Measurements from ENCODE around the gene CAMTA2.
"Not testable (repeated sequence)": the region's sequence is repeated elsewhere in the genome, so short reads cannot be mapped to it uniquely, and the experiment has no call there.

Gene CAMTA2, protein sequence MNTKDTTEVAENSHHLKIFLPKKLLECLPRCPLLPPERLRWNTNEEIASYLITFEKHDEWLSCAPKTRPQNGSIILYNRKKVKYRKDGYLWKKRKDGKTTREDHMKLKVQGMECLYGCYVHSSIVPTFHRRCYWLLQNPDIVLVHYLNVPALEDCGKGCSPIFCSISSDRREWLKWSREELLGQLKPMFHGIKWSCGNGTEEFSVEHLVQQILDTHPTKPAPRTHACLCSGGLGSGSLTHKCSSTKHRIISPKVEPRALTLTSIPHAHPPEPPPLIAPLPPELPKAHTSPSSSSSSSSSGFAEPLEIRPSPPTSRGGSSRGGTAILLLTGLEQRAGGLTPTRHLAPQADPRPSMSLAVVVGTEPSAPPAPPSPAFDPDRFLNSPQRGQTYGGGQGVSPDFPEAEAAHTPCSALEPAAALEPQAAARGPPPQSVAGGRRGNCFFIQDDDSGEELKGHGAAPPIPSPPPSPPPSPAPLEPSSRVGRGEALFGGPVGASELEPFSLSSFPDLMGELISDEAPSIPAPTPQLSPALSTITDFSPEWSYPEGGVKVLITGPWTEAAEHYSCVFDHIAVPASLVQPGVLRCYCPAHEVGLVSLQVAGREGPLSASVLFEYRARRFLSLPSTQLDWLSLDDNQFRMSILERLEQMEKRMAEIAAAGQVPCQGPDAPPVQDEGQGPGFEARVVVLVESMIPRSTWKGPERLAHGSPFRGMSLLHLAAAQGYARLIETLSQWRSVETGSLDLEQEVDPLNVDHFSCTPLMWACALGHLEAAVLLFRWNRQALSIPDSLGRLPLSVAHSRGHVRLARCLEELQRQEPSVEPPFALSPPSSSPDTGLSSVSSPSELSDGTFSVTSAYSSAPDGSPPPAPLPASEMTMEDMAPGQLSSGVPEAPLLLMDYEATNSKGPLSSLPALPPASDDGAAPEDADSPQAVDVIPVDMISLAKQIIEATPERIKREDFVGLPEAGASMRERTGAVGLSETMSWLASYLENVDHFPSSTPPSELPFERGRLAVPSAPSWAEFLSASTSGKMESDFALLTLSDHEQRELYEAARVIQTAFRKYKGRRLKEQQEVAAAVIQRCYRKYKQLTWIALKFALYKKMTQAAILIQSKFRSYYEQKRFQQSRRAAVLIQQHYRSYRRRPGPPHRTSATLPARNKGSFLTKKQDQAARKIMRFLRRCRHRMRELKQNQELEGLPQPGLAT

DNA sequence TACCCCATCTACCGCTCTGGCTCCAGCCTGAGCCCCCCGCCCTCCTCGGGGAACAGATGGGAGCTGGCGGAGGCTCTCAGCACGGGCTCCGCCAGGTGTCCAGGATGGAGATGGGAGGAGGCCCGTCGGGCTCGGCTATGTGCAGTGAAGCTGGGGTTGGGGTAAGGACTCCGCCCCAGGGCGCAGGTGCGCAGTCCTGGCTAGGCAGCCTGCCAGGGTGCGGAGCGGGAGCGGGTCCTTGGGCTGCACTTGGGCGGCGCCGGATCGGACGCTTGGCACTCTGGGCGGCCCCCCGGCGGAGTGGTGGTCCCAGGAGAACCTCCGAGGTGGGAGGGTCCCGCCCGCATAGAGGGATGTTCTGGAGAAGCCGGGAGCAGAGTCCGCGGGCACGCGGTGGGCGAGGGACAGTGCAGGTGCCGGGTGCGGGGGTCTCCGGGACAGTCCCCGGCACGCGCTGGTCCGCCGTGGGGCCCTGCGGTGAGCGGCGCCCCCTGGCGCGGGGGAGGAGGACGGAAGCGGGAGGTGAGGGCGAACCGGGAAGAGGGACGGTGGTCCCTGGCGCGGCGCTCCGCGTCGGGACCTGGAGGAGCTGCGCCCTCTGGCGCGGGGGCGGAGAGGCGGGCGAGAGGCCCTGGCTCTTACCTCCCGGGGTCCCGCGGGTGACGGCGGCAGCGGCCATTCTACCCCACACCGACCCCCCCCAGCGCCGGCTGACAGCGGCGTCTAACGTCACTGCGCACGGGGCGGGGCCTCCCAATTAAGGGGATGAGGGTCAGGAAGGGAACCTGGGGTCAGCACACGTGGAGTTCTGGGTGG is at the start of gene CAMTA2:
Gene CAMTA2, minus strand, starts transcription at position 725 of the 816 bp plus-strand sequence. CDS start 1,453 bp downstream, outside the sequence.
- peak; percentile 65 to 76 for DNase-seq

DNA sequence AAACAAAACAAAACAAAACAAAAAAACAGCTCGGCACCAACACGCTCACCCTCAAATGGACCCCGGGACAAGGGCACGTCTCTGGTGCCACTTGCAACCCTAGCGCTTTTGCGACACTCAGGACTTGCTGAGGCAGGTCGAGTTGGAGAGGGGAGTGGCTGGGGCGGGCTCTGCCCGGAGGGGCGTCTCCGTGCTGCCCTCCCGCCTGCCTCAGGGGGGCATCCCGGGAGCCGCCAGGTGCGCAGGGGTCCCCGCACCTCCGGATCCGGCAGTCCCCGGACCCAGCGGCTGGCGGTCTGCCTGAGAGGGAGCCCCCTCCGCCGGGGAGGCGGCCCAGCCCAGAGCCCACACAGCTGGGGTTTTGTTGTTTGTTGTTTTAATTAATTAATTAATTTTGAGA is 47.8 kb upstream of the CAMTA2 start, which contains the start of gene SLC52A1:
Gene SLC52A1, minus strand, starts transcription at position 112 of the 400 bp plus-strand sequence. CDS start 820 bp downstream, outside the sequence.
- no peak for DNase-seq

DNA sequence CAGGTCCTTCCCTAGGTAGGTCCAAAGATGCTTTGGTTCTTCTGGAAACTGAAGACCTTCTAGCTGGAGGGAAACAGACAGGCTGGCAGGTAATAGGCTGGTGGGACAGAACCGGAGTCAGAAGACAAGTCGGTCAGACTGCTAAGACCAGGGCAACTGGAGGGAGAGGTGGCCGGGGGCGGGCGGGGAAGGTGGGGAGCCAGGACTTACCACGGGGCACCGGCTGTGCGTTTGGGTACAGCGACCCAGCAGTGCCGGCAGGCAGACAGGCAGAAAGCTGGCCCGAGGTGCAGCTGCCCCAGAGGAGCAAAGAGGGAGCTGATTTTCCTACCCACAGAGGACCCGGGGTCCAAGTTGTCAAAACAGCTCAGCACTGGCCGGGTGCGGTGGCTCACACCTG is 47.2 kb upstream of the CAMTA2 start:
- no peak for DNase-seq

DNA sequence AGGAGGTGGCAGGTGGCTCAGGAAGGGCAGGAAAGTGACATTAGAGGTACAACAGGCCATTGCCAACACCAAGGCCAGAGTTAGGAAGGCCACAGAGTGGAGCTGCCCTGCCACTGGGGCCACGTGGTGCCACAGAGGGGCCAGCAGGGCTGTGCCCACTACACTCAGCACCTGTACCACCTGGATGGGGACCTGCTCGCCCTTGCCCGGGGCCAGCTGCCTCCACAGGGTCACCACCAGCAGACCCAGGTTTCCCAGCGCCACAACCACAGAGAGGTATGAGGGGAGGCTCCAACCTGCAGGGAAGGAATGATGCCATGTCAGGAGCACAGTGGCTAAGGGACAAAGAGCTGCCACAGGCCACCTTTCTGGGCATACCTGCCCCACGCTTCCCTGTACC is 46.6 kb upstream of the CAMTA2 start:
- no peak for DNase-seq

DNA sequence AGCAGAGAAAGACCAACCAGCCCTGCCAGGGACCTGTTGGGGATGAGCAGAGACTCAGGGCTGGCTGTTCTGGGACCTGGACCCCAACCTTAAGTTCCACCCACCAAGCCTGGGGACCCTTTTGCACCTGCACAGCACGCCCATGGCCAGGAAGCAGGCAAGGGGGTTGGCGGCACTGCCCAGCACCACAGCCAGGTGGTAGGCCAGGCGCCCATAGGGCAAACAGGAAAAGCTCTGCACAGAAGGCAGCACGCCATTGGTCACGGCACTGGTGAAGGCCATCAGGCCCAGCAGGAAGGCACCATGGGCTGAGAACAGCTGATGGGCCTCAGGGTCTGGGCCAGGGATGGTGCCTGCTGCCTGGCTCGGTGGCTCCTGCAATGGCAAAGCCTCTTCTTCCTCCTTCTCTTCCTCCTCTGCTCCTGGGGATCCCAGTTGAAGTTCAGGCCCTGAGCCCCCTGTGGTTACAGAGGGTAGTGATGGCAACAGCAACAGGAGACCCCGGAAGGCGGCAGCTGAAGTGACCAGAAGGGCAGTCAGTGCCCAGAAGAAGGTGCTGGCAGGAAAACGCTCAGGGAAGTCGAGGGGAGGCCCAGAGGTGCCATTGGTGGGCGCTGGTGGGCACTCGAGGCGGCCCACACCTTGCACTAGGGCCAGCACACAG is 46.0 kb upstream of the CAMTA2 start:
- no peak for DNase-seq

DNA sequence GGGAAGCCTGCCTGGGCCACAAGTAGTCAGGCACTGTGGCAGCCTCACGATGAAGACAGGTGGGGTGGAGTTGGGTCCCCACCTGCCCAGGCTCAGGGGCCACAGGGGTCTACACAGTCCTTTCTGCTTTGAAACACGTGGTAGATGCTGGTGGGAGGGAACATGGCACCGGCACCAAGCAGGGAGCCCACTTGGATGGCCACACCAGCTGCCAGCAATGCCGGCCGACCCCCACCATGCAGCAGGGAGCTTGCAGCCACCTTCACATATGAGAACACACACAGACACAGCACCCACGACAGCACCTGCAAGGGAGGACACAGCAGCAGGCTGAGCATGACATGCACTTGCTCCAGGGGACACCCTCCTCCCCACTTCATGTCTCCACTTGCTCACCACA is 45.4 kb upstream of the CAMTA2 start:
- DNase-seq, result no peak

DNA sequence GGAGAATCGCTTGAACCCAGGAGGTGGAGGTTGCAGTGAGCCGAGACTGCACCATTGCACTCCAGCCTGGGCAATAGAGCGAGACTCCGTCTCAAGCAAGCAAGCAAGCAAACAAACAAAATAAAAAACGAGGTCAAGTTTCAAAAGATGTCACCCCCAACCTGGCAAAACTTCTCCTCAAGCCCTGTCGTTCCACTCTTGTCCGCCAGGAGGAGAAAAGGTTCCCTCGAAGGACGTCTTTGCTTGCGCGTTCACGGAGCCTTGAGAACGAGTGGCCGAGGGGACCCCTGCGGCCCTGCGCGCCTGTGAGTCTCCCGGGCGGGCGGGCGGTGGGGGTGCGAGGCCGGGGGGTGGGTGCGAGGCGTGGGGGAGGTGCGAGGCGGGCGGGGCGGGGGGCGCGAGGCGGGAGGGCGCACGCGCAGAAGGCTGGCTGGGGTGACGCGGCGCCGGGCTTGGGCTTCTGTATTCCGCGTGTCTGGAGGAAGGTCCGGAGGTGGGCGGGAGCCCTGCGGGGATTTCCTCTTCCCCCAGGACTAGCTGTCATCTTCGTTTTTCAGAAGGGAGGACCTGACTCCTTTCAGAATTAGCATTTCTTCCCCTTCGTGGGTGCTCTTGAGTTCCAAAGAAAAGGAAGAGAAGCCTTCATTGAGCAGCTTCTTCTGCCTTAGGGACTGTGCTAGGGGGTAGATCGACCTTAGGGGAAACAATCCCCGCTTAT is 44.0 kb upstream of the CAMTA2 start:
- peak; percentile 68 to 86 for DNase-seq

DNA sequence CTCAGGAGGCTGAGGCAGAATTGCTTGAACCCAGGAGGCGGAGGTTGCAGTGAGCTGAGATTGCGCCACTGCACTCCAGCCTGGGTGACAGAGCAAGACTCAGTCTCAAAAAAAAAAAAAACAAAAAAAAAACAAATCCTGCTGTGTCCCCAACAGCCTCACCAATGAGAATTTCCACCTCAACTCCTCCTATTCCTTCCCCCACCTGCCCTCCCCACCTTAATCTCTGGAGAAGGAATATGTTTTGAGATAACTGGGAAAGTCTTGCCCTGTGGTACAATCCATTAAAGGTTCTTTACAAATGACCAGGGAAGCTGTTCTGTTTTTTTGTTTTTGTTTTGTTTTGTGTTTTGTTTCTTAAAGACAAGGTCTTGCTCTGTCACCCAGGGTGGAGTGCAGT is 42.7 kb upstream of the CAMTA2 start:
- DNase-seq, result not testable (repeated sequence)

DNA sequence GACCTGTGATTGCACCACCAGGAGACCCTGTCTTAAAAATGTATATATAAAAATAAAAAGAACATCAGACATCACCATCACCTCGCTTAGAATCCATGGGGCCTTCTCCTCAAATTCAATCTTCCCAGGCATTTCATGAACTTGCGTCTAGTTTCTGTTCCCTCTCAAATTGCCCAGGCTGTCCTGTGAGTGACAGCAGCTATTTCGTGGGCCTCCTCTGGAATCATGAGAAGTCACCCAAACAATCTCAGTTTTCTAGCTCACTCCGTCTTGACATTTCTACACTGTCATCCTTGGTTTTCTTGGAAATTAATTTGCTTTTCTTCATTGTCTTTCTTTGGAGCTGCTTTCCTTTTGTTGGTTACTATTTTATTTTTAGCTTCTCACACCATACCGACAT is 40.4 kb upstream of the CAMTA2 start:
- DNase-seq, result no peak

DNA sequence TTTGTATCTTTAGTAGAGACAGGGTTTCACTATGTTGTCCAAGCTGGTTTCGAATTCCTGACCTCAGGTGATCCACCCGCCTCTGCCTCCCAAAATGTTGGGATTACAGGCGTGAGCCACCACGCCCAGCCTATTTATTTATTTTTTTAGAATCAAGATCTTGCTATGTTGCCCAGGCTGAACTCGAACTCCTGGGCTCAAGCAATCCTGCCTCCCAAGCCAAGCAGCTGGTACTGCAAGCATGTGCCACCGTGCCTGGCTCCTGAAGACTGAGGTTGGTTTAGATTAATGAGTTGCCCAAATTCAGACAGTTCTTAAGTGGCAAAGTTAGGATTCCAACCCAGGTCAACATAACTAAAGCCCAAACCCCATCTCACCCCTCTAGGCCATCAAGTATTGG is 39.8 kb upstream of the CAMTA2 start:
- no peak for DNase-seq

DNA sequence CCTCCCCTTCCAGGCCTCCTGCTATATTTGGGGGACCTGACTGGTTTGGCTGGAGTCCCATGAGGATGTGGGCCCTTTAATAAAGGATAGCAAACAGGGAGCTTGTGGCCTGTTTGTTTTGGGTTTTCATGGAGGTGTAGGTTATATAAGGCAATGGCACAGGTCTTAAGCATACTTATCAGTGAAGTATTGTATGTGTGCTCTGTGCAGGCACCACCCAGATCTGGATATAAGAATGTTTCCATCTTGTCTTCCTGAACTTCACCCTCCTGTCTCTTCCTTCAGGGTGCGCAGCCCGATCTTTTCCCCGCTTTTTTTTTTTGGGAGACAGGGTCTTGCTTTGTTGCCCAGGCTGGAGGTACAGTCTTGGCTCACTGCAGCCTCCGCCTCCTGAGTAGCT is 37.1 kb upstream of the CAMTA2 start:
- DNase-seq, result no peak

DNA sequence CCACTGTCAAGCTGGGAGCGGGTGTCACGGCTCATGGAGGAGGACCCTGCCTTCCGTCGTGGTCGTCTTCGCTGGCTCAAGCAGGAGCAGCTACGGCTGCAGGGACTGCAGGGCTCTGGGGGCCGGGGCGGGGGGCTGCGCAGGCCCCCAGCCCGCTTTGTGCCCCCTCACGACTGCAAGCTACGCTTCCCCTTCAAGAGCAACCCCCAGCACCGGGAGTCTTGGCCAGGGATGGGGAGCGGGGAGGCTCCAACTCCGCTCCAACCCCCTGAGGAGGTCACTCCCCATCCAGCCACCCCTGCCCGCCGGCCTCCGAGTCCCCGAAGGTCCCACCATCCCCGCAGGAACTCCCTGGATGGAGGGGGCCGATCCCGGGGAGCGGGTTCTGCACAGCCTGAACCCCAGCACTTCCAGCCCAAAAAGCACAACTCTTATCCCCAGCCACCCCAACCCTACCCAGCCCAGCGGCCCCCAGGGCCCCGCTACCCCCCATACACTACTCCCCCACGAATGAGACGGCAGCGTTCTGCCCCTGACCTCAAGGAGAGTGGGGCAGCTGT is 36.2 kb upstream of the CAMTA2 start:
- DNase-seq, result no peak

DNA sequence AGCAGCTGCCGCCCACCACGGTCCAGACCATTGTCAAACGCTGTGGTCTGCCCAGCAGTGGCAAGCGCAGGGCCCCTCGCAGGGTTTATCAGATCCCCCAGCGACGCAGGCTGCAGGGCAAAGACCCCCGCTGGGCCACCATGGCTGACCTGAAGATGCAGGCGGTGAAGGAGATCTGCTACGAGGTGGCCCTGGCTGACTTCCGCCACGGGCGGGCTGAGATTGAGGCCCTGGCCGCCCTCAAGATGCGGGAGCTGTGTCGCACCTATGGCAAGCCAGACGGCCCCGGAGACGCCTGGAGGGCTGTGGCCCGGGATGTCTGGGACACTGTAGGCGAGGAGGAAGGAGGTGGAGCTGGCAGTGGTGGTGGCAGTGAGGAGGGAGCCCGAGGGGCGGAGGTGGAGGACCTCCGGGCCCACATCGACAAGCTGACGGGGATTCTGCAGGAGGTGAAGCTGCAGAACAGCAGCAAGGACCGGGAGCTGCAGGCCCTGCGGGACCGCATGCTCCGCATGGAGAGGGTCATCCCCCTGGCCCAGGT is 34.8 kb upstream of the CAMTA2 start:
- no peak for DNase-seq

DNA sequence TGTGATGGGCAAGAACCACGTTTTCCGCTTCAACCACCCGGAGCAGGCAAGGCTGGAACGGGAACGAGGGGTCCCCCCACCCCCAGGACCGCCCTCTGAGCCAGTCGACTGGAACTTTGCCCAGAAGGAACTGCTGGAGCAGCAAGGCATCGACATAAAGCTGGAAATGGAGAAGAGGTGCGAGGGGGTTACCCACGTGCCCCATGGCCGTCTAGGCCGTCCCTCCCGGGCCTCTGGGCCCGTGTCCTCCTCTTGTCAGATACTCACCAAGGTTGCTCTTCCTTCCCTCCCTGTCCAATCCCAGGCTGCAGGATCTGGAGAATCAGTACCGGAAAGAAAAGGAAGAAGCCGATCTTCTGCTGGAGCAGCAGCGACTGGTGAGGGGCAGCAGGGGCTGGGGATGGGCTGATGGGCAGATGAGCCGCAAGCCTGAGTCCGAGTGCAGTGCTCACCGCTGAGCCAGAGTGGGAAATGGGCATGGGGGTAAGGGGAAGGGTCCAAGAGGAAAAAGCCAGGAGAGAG is 33.1 kb upstream of the CAMTA2 start:
- no peak for DNase-seq

DNA sequence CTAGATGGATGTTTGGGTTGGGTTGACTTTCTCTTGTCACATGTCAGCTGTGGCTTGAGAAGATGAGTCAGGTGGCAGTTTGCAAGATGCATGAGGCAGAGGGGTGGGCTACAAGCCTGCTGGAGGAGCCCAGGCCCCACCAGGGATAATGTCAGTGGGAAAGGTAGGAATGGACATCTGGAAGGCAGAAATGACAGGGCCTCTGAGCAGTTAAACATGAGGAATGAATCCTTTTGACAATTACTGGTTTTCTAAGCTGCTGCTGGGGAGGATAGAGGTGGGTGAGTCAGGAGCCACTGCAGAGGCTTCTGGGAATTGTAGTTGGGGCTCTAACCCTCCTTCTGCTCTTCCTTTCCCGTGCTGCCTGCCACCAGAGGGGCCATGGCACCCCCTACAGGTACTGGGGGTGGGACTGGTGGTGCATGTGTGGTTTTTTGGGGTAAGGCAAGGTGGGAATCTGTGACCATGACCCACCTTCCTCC is 32.0 kb upstream of the CAMTA2 start:
- peak; percentile 6 to 42 for DNase-seq

DNA sequence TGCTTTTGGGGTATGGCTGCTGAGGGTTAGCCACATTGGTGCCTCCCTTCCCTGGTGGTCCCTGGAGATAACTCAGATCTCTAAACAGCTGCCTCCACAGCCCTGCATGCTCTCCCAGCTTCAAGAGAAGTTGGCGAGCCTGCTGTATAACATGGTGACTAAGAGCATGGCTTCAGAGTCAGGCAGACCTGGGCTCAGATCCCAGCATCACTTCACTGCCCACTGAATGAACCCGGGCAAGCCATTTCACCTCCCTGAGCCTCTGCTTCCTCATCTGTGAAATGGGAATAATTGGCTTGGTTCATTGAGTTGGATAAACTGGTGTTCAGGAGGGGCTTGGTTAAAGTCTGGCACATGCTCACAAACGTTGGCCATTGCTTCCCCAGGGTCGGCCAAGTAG is 26.9 kb upstream of the CAMTA2 start:
- DNase-seq, result no peak

DNA sequence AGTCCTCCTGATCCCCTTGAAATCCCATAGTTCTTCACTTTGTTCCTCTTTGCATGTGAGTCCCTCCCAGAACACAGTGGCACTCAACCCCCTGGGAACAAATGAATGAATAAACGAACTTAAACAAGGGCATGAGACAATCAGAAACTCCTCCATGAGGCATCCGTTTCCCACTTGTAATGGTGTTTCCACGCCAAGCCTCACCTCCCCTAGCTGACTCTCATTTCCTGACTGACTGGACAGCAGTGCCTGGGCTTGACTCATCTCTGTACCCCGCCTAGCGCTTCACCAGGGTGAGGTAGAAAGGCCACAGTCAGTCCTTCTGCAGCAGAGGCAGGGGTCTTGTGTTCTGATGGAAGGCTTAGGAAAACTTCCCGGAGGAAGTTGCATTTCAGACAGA is 24.5 kb upstream of the CAMTA2 start:
- no peak for DNase-seq

DNA sequence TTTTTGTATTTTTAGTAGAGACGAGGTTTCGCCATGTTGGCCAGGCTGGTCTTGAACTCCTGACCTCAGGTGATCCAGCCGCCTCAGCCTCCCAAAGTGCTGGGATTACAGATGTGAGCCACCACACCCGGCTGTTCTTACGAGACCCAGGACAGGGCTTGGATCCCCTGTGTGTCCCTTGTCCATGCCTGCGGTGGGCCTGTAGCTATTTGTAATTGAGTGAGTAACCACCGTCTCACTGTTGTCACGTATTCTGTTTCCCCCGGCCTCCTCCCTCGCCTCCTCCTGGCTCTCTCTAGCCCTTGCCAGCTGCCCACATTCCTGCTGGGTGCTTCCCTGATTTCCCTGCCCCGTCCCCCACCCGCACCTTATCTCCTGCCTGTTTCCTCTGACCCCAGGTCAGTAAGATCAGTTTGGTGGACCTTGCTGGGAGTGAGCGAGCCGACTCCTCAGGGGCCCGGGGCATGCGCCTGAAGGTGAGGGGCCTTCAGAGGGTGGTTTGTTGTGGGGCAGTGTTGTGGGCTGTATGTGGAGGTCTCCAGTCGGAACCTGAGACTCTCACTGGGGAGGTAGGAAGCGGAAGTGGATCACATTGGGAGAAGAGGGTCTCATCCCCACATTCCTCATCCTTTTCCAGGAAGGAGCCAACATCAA is 15.9 kb upstream of the CAMTA2 start:
- DNase-seq, result no peak

DNA sequence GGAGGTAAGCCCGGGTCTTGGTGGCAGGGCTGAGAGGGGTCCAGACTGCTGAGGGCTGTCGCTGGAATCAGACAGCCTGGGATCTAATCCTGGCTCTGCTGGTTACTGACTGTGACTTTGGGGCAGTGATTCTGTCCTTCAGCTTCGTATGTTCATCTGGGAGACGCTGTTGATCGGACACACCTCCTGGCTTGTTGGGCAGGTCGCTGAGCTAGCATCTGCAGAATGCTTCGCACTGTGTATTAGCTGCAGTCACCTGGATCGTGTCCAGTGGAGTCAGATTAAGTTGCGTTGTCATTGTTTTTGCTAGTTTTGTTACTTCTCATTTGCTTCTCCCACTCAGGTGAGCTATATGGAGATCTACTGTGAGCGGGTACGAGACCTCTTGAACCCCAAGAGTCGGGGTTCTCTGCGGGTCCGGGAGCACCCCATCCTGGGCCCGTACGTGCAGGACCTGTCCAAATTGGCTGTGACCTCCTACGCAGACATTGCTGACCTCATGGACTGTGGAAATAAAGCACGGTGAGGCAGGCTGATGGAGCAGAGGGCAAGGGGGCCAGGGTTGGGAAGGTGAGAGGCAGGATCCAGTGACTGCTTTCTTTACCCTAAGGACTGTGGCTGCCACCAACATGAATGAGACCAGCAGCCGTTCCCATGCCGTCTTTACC is 14.8 kb upstream of the CAMTA2 start:
- DNase-seq, result no peak

Data from bone marrow (tissue), 2 donors.